Brain microvascular endothelial cell (primary cell): Measurements from ENCODE around the gene ZNF511.

Experiments
- DNase-seq: peaks from one replicate; pipeline ENCODE4 v3.0.0-alpha.2; 2020
- H3K27ac ChIP-seq: fragments of 250-450 bp; sonication (Bioruptor Pico); 2 replicates; pipeline ENCODE4 v1.5.1; 2020; ENCODE audit warnings: mild to moderate bottlenecking, moderate library complexity
- H3K27me3 ChIP-seq: fragments of 250-450 bp; sonication (Bioruptor Pico); replicated peaks from 2 replicates; pipeline ENCODE4 v1.5.1; 2020; ENCODE audit warnings: mild to moderate bottlenecking
- H3K36me3 ChIP-seq: fragments of 250-450 bp; sonication (Bioruptor Pico); replicated peaks from 2 replicates; pipeline ENCODE4 v1.5.1; 2020; ENCODE audit warnings: mild to moderate bottlenecking
- H3K4me3 ChIP-seq: 2 replicates; pipeline ENCODE4 v1.5.1; 2011; ENCODE audit warnings: low read depth, mild to moderate bottlenecking, control low read depth, low read length, moderate library complexity
- in situ Hi-C: cut with HindIII; loops from 2 replicates; pipeline ENCODE4 v1.10.0; 2017; ENCODE audit warnings: low sequenced_read_pairs, low pct_ligation_motif_present
- TF ChIP-seq, protein P1 (sequence below): IDR thresholded peaks from 2 replicates; pipeline ENCODE4 v1.5.1; 2011; ENCODE audit warnings: low read depth, mild to moderate bottlenecking, moderate library complexity, low read length, control low read depth, inconsistent platforms; ENCODE audit errors: missing control alignments

ZNF511 gene

GRCh38 chr10:133335246-133336117 is 26.8 kb downstream of the ZNF511 start:
- peaks cover 30% of the 10 kb centered on the region for H3K27me3 ChIP-seq
- no peaks in the 10 kb centered on the region for H3K36me3 ChIP-seq
- in situ Hi-C loops: no loop called here
- TF ChIP-seq, protein P1, sequence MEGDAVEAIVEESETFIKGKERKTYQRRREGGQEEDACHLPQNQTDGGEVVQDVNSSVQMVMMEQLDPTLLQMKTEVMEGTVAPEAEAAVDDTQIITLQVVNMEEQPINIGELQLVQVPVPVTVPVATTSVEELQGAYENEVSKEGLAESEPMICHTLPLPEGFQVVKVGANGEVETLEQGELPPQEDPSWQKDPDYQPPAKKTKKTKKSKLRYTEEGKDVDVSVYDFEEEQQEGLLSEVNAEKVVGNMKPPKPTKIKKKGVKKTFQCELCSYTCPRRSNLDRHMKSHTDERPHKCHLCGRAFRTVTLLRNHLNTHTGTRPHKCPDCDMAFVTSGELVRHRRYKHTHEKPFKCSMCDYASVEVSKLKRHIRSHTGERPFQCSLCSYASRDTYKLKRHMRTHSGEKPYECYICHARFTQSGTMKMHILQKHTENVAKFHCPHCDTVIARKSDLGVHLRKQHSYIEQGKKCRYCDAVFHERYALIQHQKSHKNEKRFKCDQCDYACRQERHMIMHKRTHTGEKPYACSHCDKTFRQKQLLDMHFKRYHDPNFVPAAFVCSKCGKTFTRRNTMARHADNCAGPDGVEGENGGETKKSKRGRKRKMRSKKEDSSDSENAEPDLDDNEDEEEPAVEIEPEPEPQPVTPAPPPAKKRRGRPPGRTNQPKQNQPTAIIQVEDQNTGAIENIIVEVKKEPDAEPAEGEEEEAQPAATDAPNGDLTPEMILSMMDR: no peak
- no peak overlapping the region for H3K27ac ChIP-seq
- H3K4me3 ChIP-seq: peak overlapping the region; percentile 40
- peak; percentile 50 for DNase-seq

GRCh38 chr10:133336118-133336576 is 27.4 kb downstream of the ZNF511 start:
- H3K36me3 ChIP-seq: no peaks in the 10 kb centered on the region
- TF ChIP-seq, protein P1: no peak
- DNase-seq: no peak
- in situ Hi-C loops: no loop called here
- no peak overlapping the region for H3K27ac ChIP-seq
- H3K27me3 ChIP-seq: peaks cover 28% of the 10 kb centered on the region
- no peak overlapping the region for H3K4me3 ChIP-seq

DNA sequence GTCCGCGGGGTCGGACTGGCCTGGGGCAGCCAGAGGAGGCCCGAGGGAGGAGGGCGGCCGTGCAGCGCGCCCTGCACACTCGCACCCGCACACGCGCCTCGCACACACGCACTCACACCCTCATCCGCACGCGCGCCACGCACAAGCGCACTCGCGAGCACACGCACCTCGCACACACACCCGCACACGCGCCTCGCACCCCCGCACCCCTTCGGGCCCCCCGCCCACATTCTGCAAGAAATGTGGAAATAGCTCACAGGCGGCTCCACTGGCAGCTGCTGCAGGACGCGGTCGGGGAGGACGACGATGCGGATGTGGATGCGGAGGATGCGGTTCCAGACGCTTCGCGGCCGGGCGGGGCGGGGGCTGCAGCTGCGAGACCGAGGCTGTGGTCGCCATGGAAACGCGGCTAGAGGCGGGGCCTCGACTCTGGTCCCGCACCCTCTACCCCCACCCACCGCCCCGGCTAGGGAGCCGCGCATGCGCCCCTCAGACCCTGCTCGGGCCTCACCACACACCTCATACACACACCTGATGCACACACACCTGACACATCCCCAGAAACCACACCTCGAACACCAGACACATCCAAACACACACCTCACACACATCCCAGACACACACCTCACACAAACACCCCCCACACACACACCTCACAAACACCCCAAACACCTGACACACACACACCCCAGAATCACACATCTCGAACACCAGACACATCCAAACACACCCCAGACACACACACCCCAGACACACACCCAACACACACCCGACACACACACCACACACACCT is 28.1 kb downstream of the ZNF511 start, which contains the start of gene CALY:
Gene CALY, minus strand, starts transcription at position 320 of the 793 bp plus-strand sequence. CDS start 7,907 bp downstream, outside the sequence.
- in situ Hi-C loops: no loop called here

DNA sequence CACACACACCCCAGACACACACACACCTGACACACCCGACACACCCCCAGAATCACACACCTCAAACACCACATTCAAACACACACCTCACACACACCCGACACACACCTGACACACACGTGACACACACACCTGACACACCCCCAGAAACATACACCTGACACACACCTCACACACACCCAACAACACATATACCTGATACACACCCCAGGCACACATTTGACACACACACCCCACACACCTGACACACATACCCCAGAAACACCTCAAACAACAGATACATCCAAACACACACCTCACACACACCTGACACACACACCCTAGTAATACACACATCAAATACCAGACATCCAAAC is 28.6 kb downstream of the ZNF511 start:
- H3K27ac ChIP-seq: no peak overlapping the region
- H3K36me3 ChIP-seq: no peaks in the 10 kb centered on the region
- TF ChIP-seq, protein P1: no peak
- DNase-seq: no peak
- in situ Hi-C loops: no loop called here
- no peak overlapping the region for H3K4me3 ChIP-seq
- peaks cover 28% of the 10 kb centered on the region for H3K27me3 ChIP-seq

More for the DNA sequence above, 28.1 kb downstream of the ZNF511 start, which contains the start of gene CALY:
- H3K27me3 ChIP-seq: peaks cover 28% of the 10 kb centered on the region
- DNase-seq: no peak
- TF ChIP-seq, protein P1: no peak
- no peaks in the 10 kb centered on the region for H3K36me3 ChIP-seq
- no peak within 1 kb of the TSS for H3K27ac ChIP-seq
- no peak within 1 kb of the TSS for H3K4me3 ChIP-seq

GRCh38 chr10:133338080-133339071 is 29.7 kb downstream of the ZNF511 start:
- Histone ChIP-seq H3K27me3 (peaks cover 28% of the 10 kb centered on the region), H3K4me3 (no peak overlapping the region), H3K27ac (no peak overlapping the region), H3K36me3 (no peaks in the 10 kb centered on the region)
- in situ Hi-C loops: no loop called here
- TF ChIP-seq, protein P1: no peak
- no peak for DNase-seq
